GM12878 (cell line): ENCODE measurements around the gene PLAAT5. TPM values are rescaled to one million over a fixed set of nuclear protein-coding genes. Genes with fewer than 3 reads are reported as not detected.
A peak's percentile ranks its signal among the peaks of the same experiment; 100 is the strongest.

Source experiments
- ATAC-seq: fragments of 200-7000 bp; cut with Tn5 transposase; 3 replicates; pipeline ENCODE4 v1.9.1; 2020; ENCODE audit warnings: mild to moderate bottlenecking, moderate library complexity
- BruUV-seq: library from RNA; stranded (reverse); fragments of 400-500 nt; replicated peaks from 2 replicates; lab custom pipeline; 2021; lab: Mats Ljungman, UMichigan
- CTCF ChIA-PET: fragments of 300-600 bp; sonication (Branson Sonifier 250); formaldehyde crosslinking; extraction: SDS; loops from one replicate; lab custom pipeline; 2021; ENCODE audit warnings: inconsistent platforms; lab: Yijun Ruan, JAX
- POLR2A ChIA-PET: fragments of 350-600 bp; formaldehyde crosslinking; extraction: SDS; loops from one replicate; lab custom pipeline; 2021; ENCODE audit warnings: inconsistent platforms; lab: Charles Lee
- RAD21 ChIA-PET: fragments of 300-600 bp; sonication (Branson Sonifier 250); formaldehyde crosslinking; loops from one replicate; lab custom pipeline; 2023; ENCODE audit warnings: antibody characterized with exemption; ENCODE audit not compliant: unreplicated experiment; lab: Charles Lee
- SMC1A ChIA-PET: fragments of 300-600 bp; sonication (Branson Sonifier 250); formaldehyde crosslinking; loops from one replicate; lab custom pipeline; 2023; ENCODE audit not compliant: unreplicated experiment, uncharacterized antibody; lab: Charles Lee
- DNase-seq: peaks from one replicate; pipeline ENCODE4 v3.0.0-alpha.2; 2011; ENCODE audit warnings: low read depth, low spot score
- FAIRE-seq: peaks from 3 replicates; lab custom pipeline; 2011; peaks lifted over from hg19 to GRCh38; lab: Jason Lieb, UNC
- H2AFZ ChIP-seq: 2 replicates; pipeline ENCODE4 v1.6.0; 2011; ENCODE audit warnings: low read depth, low read length, control low read depth; ENCODE audit not compliant: control insufficient read depth
- H3K27ac ChIP-seq: 2 replicates; pipeline ENCODE4 v1.5.1; 2011; ENCODE audit warnings: control low read depth; ENCODE audit not compliant: control insufficient read depth, insufficient read depth
- H3K27me3 ChIP-seq, 2 experiments: replicated peaks in 1 of 2; 2 replicates each; pipeline versions ENCODE4 v1.6.0 to v1.6.1; 2011; ENCODE audit warnings: low read length in 1 of 2; ENCODE audit not compliant: control insufficient read depth in 2 of 2, insufficient read depth in 2 of 2
- H3K36me3 ChIP-seq, 2 experiments: 2 replicates each; pipeline ENCODE4 v1.5.1; 2011; ENCODE audit warnings: low read length in 1 of 2; ENCODE audit not compliant: control insufficient read depth in 2 of 2, insufficient read depth in 2 of 2
- H3K4me1 ChIP-seq: 2 replicates; pipeline ENCODE4 v1.6.1; 2011; ENCODE audit warnings: mild to moderate bottlenecking, low read length, moderate library complexity, mixed read lengths; ENCODE audit not compliant: control insufficient read depth, insufficient read depth
- H3K4me2 ChIP-seq: 2 replicates; pipeline ENCODE4 v1.6.0; 2011; ENCODE audit warnings: control low read depth; ENCODE audit not compliant: control insufficient read depth, insufficient read depth
- H3K4me3 ChIP-seq: fragments of 200-600 bp; sonication (generic); 2 replicates; pipeline ENCODE4 v1.5.1; 2016
- H3K79me2 ChIP-seq: 2 replicates; pipeline ENCODE4 v1.6.0; 2011; ENCODE audit warnings: low read length; ENCODE audit not compliant: control insufficient read depth, insufficient read depth
- H3K9ac ChIP-seq: 2 replicates; pipeline ENCODE4 v1.8.0; 2011; ENCODE audit warnings: low read length, control low read depth, mixed read lengths; ENCODE audit not compliant: control insufficient read depth, insufficient read depth
- H3K9me3 ChIP-seq: replicated peaks from 3 replicates; pipeline ENCODE4 v1.5.1; 2011; ENCODE audit warnings: mild to moderate bottlenecking, low read length; ENCODE audit not compliant: control insufficient read depth, insufficient read depth
- H4K20me1 ChIP-seq: 2 replicates; pipeline ENCODE4 v1.6.0; 2011; ENCODE audit not compliant: control insufficient read depth, insufficient read depth
- ATF7 ChIP-seq: fragments of 450-650 bp; IDR thresholded peaks from 2 replicates; pipeline ENCODE4 v1.6.1; 2016; ENCODE audit warnings: low read depth, mild to moderate bottlenecking
- BRCA1 ChIP-seq: IDR thresholded peaks from 2 replicates; pipeline ENCODE4 v1.6.1; 2011; ENCODE audit warnings: low read depth, low read length, improper control_type of control experiment
- ETV6 ChIP-seq, 2 experiments: fragments of 450-650 bp in 1 of 2; IDR thresholded peaks in 1 of 2; conservative IDR thresholded peaks in 1 of 2; 2 replicates each; pipeline ENCODE4 v1.6.1; 2014; ENCODE audit warnings: antibody characterized with exemption in 1 of 2, borderline replicate concordance in 1 of 2, low read depth in 1 of 2, mild to moderate bottlenecking in 1 of 2, moderate library complexity in 1 of 2
- POU2F2 ChIP-seq: IDR thresholded peaks from 3 replicates; pipeline ENCODE4 v1.6.1; 2011; ENCODE audit warnings: low read depth, mild to moderate bottlenecking, low read length, borderline replicate concordance
- SUPT20H ChIP-seq: IDR thresholded peaks from 2 replicates; pipeline ENCODE4 v1.6.1; 2011; ENCODE audit warnings: low read depth, mild to moderate bottlenecking, low read length, moderate library complexity, borderline replicate concordance; ENCODE audit not compliant: control insufficient read depth
- YBX1 ChIP-seq: fragments of 450-650 bp; IDR thresholded peaks from 2 replicates; pipeline ENCODE4 v1.6.1; 2016; ENCODE audit warnings: antibody characterized with exemption
- ZBED1 ChIP-seq: IDR thresholded peaks from 2 replicates; pipeline ENCODE4 v1.6.1; 2016; ENCODE audit warnings: borderline replicate concordance
- ZSCAN29 ChIP-seq: fragments of 450-650 bp; IDR thresholded peaks from 2 replicates; pipeline ENCODE4 v1.6.1; 2017; ENCODE audit warnings: mild to moderate bottlenecking, moderate library complexity
- WGBS: methylation state at CpG from one replicate; pipeline ENCODE4 v1.1.6; 2016; ENCODE audit warnings: low lambda C conversion rate; ENCODE audit not compliant: insufficient replicate concordance, insufficient coverage; ENCODE audit errors: missing lambda C conversion rate; 5-methylcytosine and 5-hydroxymethylcytosine counted together
- in situ Hi-C: fragments of 300-500 bp; cut with MboI; formaldehyde crosslinking; loops from 9 replicates; pipeline ENCODE4 v1.14.3; 2018; ENCODE audit warnings: mixed read lengths
- intact Hi-C: fragments of 100-400 bp; cut with micrococcal nuclease; formaldehyde crosslinking; loops from one replicate; pipeline ENCODE4 v1.14.2; 2022; ENCODE audit not compliant: unreplicated experiment
- polyA plus RNA-seq, 11 experiments: library from polyadenylated mRNA; depleted of rRNA in 4 of 11; unstranded in 6 of 11; stranded (reverse) in 5 of 11; fragments of >200 nt; fragmentation: Nextera tagmentation in 4 of 11; fragmentation: Illumina TruSeq in 1 of 11; extraction: Ambion mirVana in 4 of 11; extraction: Trizol in 1 of 11; gene quantifications; 1 replicate in 1 of 11; 2 replicates in 10 of 11; pipeline versions ENCODE4 v1.2.1 to v1.2.3, GENCODE V29; 2011 to 2016; ENCODE audit warnings: inconsistent platforms in 2 of 11, missing spikeins in 2 of 11, low read depth in 1 of 11
- total RNA-seq, 4 experiments: library from RNA; depleted of rRNA in 3 of 4; stranded (reverse); fragments of >200 nt in 3 of 4; fragmentation: Illumina TruSeq in 1 of 4; extraction: Trizol in 1 of 4; gene quantifications; 2 replicates each; pipeline versions ENCODE4 v1.2.1 to v1.2.3, GENCODE V29; 2013 to 2021
- TF ChIP-seq, protein P1 (sequence below): fragments of 450-650 bp; IDR thresholded peaks from 2 replicates; pipeline ENCODE4 v1.6.1; 2016; ENCODE audit warnings: mild to moderate bottlenecking
- TF ChIP-seq, protein P2 (sequence below): fragments of 450-650 bp; IDR thresholded peaks from 2 replicates; pipeline ENCODE4 v1.6.1; 2017; ENCODE audit warnings: mild to moderate bottlenecking

Gene PLAAT5
- total and polyA plus RNA-seq, 10 of the 15 experiments (the other 5 are each of a cell fraction or from before 2014, with no cell fraction given), result not detected

- no peak overlapping the region for H3K4me2 ChIP-seq
- SMC1A ChIA-PET, result no interaction called here
- WGBS, result 40% methylated on average over 1 of the region's 1 CpG
- DNase-seq, result no peak
- TF ChIP-seq POU2F2, result no peak
- TF ChIP-seq YBX1, result no peak
- no peak for TF ChIP-seq ZSCAN29
- no peak for TF ChIP-seq SUPT20H
- TF ChIP-seq, protein P1, sequence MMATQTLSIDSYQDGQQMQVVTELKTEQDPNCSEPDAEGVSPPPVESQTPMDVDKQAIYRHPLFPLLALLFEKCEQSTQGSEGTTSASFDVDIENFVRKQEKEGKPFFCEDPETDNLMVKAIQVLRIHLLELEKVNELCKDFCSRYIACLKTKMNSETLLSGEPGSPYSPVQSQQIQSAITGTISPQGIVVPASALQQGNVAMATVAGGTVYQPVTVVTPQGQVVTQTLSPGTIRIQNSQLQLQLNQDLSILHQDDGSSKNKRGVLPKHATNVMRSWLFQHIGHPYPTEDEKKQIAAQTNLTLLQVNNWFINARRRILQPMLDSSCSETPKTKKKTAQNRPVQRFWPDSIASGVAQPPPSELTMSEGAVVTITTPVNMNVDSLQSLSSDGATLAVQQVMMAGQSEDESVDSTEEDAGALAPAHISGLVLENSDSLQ, result peak; percentile 33; the same call in 1 of the 2 replicates
- TF ChIP-seq, all 136 proteins: peak for 1
- Histone ChIP-seq H3K27me3 (no peaks in the 10 kb centered on the region), H3K4me3 (no peak overlapping the region), H2AFZ (no peak overlapping the region), H3K9me3 (no peaks in the 10 kb centered on the region; the same call in 2 of the 3 replicates), H3K79me2 (no peaks in the 10 kb centered on the region), H3K9ac (no peak overlapping the region), H3K4me1 (no peaks in the 10 kb centered on the region), H4K20me1 (no peaks in the 10 kb centered on the region), H3K36me3 (no peaks in the 10 kb centered on the region), H3K27ac (no peak overlapping the region)
- in situ Hi-C loops (no loop called here), intact Hi-C loops (no loop called here)
- POLR2A ChIA-PET, result interaction anchor here (0.7 kb wide), 2 partner anchors 10 to 111 kb away, joined by 3 read pairs; no protein-coding TSS in a partner anchor
- ATAC-seq, result no peak
- RAD21 ChIA-PET, result no interaction called here
- CTCF ChIA-PET, result interaction anchor here (1.7 kb wide), 1 partner anchor 39 kb away, joined by 3 read pairs; no protein-coding TSS in a partner anchor
- BruUV-seq, result no TSS peak
- FAIRE-seq, result no peak
Observed at GRCh38 chr11:63518548-63518947, 27.6 kb upstream of the PLAAT5 start.

- ATAC-seq, result no peak
- no peak overlapping the region for H2AFZ ChIP-seq
- DNase-seq, result no peak
- no peak overlapping the region for H3K27ac ChIP-seq
- BruUV-seq, result no TSS peak
- H3K27me3 ChIP-seq, result no peaks in the 10 kb centered on the region
- H3K9ac ChIP-seq, result no peak overlapping the region
- in situ Hi-C loops (no loop called here), intact Hi-C loops (no loop called here)
- FAIRE-seq, result no peak
- TF ChIP-seq BRCA1 (no peak), ETV6 (conservative IDR thresholded peaks at IDR 0.05 in 1 of 2, IDR thresholded peaks at IDR 0.05 in 1 of 2; ENCODE audit: borderline replicate concordance in 1 of 2, low read depth in 1 of 2) (no peak), ZBED1 (no peak), ATF7 (no peak)
- TF ChIP-seq, protein P2, sequence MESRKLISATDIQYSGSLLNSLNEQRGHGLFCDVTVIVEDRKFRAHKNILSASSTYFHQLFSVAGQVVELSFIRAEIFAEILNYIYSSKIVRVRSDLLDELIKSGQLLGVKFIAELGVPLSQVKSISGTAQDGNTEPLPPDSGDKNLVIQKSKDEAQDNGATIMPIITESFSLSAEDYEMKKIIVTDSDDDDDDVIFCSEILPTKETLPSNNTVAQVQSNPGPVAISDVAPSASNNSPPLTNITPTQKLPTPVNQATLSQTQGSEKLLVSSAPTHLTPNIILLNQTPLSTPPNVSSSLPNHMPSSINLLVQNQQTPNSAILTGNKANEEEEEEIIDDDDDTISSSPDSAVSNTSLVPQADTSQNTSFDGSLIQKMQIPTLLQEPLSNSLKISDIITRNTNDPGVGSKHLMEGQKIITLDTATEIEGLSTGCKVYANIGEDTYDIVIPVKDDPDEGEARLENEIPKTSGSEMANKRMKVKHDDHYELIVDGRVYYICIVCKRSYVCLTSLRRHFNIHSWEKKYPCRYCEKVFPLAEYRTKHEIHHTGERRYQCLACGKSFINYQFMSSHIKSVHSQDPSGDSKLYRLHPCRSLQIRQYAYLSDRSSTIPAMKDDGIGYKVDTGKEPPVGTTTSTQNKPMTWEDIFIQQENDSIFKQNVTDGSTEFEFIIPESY, result no peak
- no peaks in the 10 kb centered on the region for H3K4me1 ChIP-seq
- H3K79me2 ChIP-seq, result no peaks in the 10 kb centered on the region
- ChIA-PET CTCF (interaction anchor here (1.7 kb wide), 1 partner anchor 38 kb away, joined by 3 read pairs; no protein-coding TSS in a partner anchor), SMC1A (no interaction called here), POLR2A (no interaction called here), RAD21 (no interaction called here)
- 60% methylated on average over 5 of the region's 5 CpGs for WGBS
- no peak overlapping the region for H3K4me3 ChIP-seq
- no peak overlapping the region for H3K4me2 ChIP-seq
- no peaks in the 10 kb centered on the region for H4K20me1 ChIP-seq
- H3K36me3 ChIP-seq, result no peaks in the 10 kb centered on the region
- H3K9me3 ChIP-seq, result no peaks in the 10 kb centered on the region; the same call in 2 of the 3 replicates
Observed at GRCh38 chr11:63517156-63517555, 26.2 kb upstream of the PLAAT5 start.
